DND-41 (cell line): ENCODE measurements around the gene HES2.

Experiments
- CTCF ChIP-seq: IDR thresholded peaks from 2 replicates; pipeline ENCODE4 v1.5.1; 2012; ENCODE audit warnings: borderline replicate concordance, low read length, moderate library complexity, mild to moderate bottlenecking; ENCODE audit not compliant: poor library complexity, severe bottlenecking; ENCODE audit errors: extremely low read depth
- EZH2 ChIP-seq: IDR thresholded peaks from 3 replicates; pipeline ENCODE4 v1.6.1; 2012; ENCODE audit warnings: borderline replicate concordance, low read depth, mild to moderate bottlenecking, moderate library complexity, low read length, inconsistent platforms; ENCODE audit not compliant: severe bottlenecking

DNA sequence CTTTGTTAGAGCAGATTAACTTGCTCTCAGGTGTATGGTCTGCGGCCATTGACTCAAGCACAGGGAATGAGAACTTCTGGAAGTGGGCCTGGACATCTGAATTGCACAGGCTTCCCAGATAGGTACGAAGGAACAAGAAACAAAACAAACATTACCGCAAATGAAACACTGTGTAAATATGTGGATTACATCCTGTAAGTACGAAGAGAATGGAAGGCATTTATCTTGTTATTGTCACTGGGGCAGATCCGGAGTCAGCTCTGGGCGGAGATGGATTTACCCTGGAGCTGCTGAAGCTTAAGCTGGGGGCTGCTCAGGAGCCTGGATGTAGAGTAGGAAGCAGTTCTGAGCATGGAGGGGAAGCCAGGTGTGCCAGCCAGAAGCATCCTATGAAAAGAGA, 6.8 kb downstream of the HES2 start:
- TF ChIP-seq CTCF (no peak), EZH2 (no peak)
